IPS-15b (cell line): Measurements from ENCODE around the gene ADA.
A peak's percentile ranks its signal among the peaks of the same experiment; 100 is the strongest.
"Not testable (repeated sequence)": the region's sequence is repeated elsewhere in the genome, so short reads cannot be mapped to it uniquely, and the experiment has no call there.

Experiments
- H3K27me3 ChIP-seq: one replicate; pipeline ENCODE4 v1.6.1; 2013; ENCODE audit warnings: low read length; ENCODE audit not compliant: control insufficient read depth, insufficient read depth
- H3K36me3 ChIP-seq: one replicate; pipeline ENCODE4 v1.6.1; 2013; ENCODE audit warnings: low read length; ENCODE audit not compliant: control insufficient read depth, insufficient read depth
- H3K4me1 ChIP-seq: one replicate; pipeline ENCODE4 v1.6.1; 2013; ENCODE audit warnings: mild to moderate bottlenecking, low read length; ENCODE audit not compliant: control insufficient read depth, insufficient read depth
- H3K4me3 ChIP-seq: one replicate; pipeline ENCODE4 v1.5.1; 2013; ENCODE audit warnings: low read depth, low read length
- H3K9ac ChIP-seq: one replicate; pipeline ENCODE4 v1.6.1; 2013; ENCODE audit warnings: low read depth, mild to moderate bottlenecking, low read length
- H3K9me3 ChIP-seq: one replicate; pipeline ENCODE4 v1.6.1; 2013; ENCODE audit warnings: mild to moderate bottlenecking, low read length; ENCODE audit not compliant: control insufficient read depth, insufficient read depth

Gene ADA

GRCh38 chr20:44651684-44652423 is at the start of gene ADA:
Gene ADA (minus strand): TSS chr20:44651699. CDS start chr20:44651607, 92 bp downstream.
- H3K9ac ChIP-seq: no peak within 1 kb of the TSS
- H3K9me3 ChIP-seq: no peaks in the 10 kb centered on the region
- peaks cover 26% of the 10 kb centered on the region for H3K27me3 ChIP-seq
- peak within 1 kb of the TSS; percentile 79 for H3K4me3 ChIP-seq
- no peaks in the 10 kb centered on the region for H3K36me3 ChIP-seq
- peaks cover 2% of the 10 kb centered on the region for H3K4me1 ChIP-seq

GRCh38 chr20:44700306-44700705 is 48.8 kb upstream of the ADA start:
- H3K36me3 ChIP-seq: no peaks in the 10 kb centered on the region
- no peaks in the 10 kb centered on the region for H3K27me3 ChIP-seq
- H3K4me1 ChIP-seq: peaks cover 8% of the 10 kb centered on the region
- no peak overlapping the region for H3K4me3 ChIP-seq
- H3K9ac ChIP-seq: no peak overlapping the region
- no peaks in the 10 kb centered on the region for H3K9me3 ChIP-seq

GRCh38 chr20:44698351-44698750 is 46.9 kb upstream of the ADA start:
- H3K36me3 ChIP-seq: no peaks in the 10 kb centered on the region
- no peaks in the 10 kb centered on the region for H3K9me3 ChIP-seq
- H3K4me3 ChIP-seq: no peak overlapping the region
- no peak overlapping the region for H3K9ac ChIP-seq
- peaks cover 8% of the 10 kb centered on the region for H3K4me1 ChIP-seq
- no peaks in the 10 kb centered on the region for H3K27me3 ChIP-seq

- not testable (repeated sequence) for H3K9ac ChIP-seq, H3K27me3 ChIP-seq, H3K4me3 ChIP-seq, H3K4me1 ChIP-seq, H3K9me3 ChIP-seq, H3K36me3 ChIP-seq
Measured at GRCh38 chr20:44697041-44697440, 45.5 kb upstream of the ADA start.

GRCh38 chr20:44696315-44696714 is 44.8 kb upstream of the ADA start:
- no peaks in the 10 kb centered on the region for H3K36me3 ChIP-seq
- H3K4me3 ChIP-seq: no peak overlapping the region
- H3K4me1 ChIP-seq: peaks cover 2% of the 10 kb centered on the region
- H3K27me3 ChIP-seq: no peaks in the 10 kb centered on the region
- H3K9me3 ChIP-seq: no peaks in the 10 kb centered on the region
- no peak overlapping the region for H3K9ac ChIP-seq

- Histone ChIP-seq H3K9ac (no peak overlapping the region), H3K4me1 (no peaks in the 10 kb centered on the region), H3K4me3 (no peak overlapping the region), H3K9me3 (no peaks in the 10 kb centered on the region), H3K27me3 (no peaks in the 10 kb centered on the region), H3K36me3 (no peaks in the 10 kb centered on the region)
Measured at GRCh38 chr20:44695674-44696300, 44.3 kb upstream of the ADA start.

GRCh38 chr20:44695295-44695673 is 43.8 kb upstream of the ADA start:
- H3K4me1 ChIP-seq: no peaks in the 10 kb centered on the region
- H3K36me3 ChIP-seq: no peaks in the 10 kb centered on the region
- no peak overlapping the region for H3K9ac ChIP-seq
- H3K9me3 ChIP-seq: no peaks in the 10 kb centered on the region
- H3K4me3 ChIP-seq: no peak overlapping the region
- H3K27me3 ChIP-seq: no peaks in the 10 kb centered on the region

GRCh38 chr20:44694159-44694558 is 42.7 kb upstream of the ADA start:
- Histone ChIP-seq H3K27me3 (no peaks in the 10 kb centered on the region), H3K4me3 (no peak overlapping the region), H3K9me3 (no peaks in the 10 kb centered on the region), H3K9ac (no peak overlapping the region), H3K36me3 (no peaks in the 10 kb centered on the region), H3K4me1 (no peaks in the 10 kb centered on the region)

GRCh38 chr20:44693627-44694026 is 42.1 kb upstream of the ADA start:
- Histone ChIP-seq H3K9me3 (no peaks in the 10 kb centered on the region), H3K4me3 (no peak overlapping the region), H3K27me3 (no peaks in the 10 kb centered on the region), H3K36me3 (no peaks in the 10 kb centered on the region), H3K9ac (no peak overlapping the region), H3K4me1 (no peaks in the 10 kb centered on the region)

GRCh38 chr20:44692932-44693480 is 41.5 kb upstream of the ADA start:
- Histone ChIP-seq H3K4me1 (no peaks in the 10 kb centered on the region), H3K27me3 (no peaks in the 10 kb centered on the region), H3K4me3 (no peak overlapping the region), H3K9ac (no peak overlapping the region), H3K9me3 (no peaks in the 10 kb centered on the region), H3K36me3 (no peaks in the 10 kb centered on the region)

- Histone ChIP-seq H3K36me3 (no peaks in the 10 kb centered on the region), H3K4me1 (no peaks in the 10 kb centered on the region), H3K9ac (no peak overlapping the region), H3K27me3 (no peaks in the 10 kb centered on the region), H3K4me3 (no peak overlapping the region), H3K9me3 (no peaks in the 10 kb centered on the region)
Measured at GRCh38 chr20:44691424-44692423, 40.2 kb upstream of the ADA start.
